ENCODE measurements around the gene NOVA1. TPM values are rescaled to one million over a fixed set of nuclear protein-coding genes. Genes with fewer than 3 reads are reported as not detected.

Gene NOVA1
- total RNA-seq, 2 experiments from 2014 or later: not detected

- Mint-ChIP-seq H3K27me3 (no peaks in the 10 kb centered on the region), H3K36me3 (ENCODE audit: low read depth) (no peaks in the 10 kb centered on the region), H3K4me3 (no peak overlapping the region), H3K27ac (no peak overlapping the region), H3K4me1 (no peaks in the 10 kb centered on the region), H3K9me3 (peaks cover 7% of the 10 kb centered on the region)
- ChIA-PET POLR2A (no interaction called here), CTCF (no interaction called here)
- no peak for DNase-seq
Observed at GRCh38 chr14:26466862-26467261, 131.0 kb downstream of the NOVA1 start.

DNA sequence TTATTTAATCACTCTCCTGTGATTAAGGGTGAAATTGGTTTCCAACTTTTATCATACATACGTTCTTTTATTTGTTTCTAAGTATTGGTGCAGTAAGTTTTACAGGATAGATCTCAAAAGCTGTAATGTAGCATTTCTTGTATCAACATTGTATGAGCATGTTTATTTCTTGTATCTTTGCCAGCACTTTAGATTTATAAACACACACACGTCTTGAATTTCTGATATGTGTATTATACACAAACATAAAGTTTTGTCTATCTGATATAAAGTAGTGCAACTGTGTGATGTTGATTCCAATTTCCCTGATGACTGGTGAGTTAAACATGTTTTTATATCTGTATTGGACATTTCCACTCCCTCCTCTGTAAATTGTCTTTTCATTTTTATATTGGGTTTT is 134.7 kb downstream of the NOVA1 start:
- no peak for DNase-seq

DNA sequence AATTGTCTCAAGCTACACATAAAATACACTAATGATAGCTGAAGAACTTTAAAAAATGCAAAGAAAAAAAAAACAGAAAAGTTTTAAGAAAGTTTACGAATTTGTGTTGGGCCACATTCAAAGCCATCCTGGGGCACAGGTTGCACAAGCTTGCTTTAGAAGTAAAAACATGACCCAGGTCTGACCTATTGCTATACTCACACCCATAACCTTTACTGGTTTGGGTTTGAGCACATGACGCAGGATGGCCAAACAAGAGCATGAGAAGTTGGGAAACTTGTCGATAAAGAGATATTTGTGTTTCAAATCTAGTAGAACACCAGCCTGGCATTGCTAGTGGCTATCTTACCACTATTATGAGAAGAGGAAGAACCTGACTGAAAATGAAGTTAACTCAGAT is 143.7 kb downstream of the NOVA1 start:
- CTCF ChIA-PET: no interaction called here
- Mint-ChIP-seq H3K36me3 (ENCODE audit: low read depth) (no peaks in the 10 kb centered on the region), H3K9me3 (no peaks in the 10 kb centered on the region), H3K27ac (no peak overlapping the region), H3K4me1 (no peaks in the 10 kb centered on the region), H3K4me3 (no peak overlapping the region), H3K27me3 (no peaks in the 10 kb centered on the region)
- POLR2A ChIA-PET: no interaction called here
- DNase-seq: no peak

More for the DNA sequence above, 134.7 kb downstream of the NOVA1 start:
- H3K4me1 Mint-ChIP-seq: no peaks in the 10 kb centered on the region
- CTCF ChIA-PET: no interaction called here
- peaks cover 5% of the 10 kb centered on the region for H3K9me3 Mint-ChIP-seq
- no peaks in the 10 kb centered on the region for H3K36me3 Mint-ChIP-seq (ENCODE audit: low read depth)
- H3K27ac Mint-ChIP-seq: no peak overlapping the region
- H3K27me3 Mint-ChIP-seq: no peaks in the 10 kb centered on the region
- POLR2A ChIA-PET: no interaction called here
- no peak overlapping the region for H3K4me3 Mint-ChIP-seq

GRCh38 chr14:26448181-26448855 is 149.5 kb downstream of the NOVA1 start:
- no peak for DNase-seq
- ChIA-PET CTCF (no interaction called here), POLR2A (no interaction called here)
- Mint-ChIP-seq H3K36me3 (ENCODE audit: low read depth) (no peaks in the 10 kb centered on the region), H3K4me3 (no peak overlapping the region), H3K27me3 (no peaks in the 10 kb centered on the region), H3K9me3 (peaks cover 5% of the 10 kb centered on the region), H3K27ac (no peak overlapping the region), H3K4me1 (no peaks in the 10 kb centered on the region)

- ChIA-PET POLR2A (interaction anchor here (0.6 kb wide), 1 partner anchor 1083 kb away, joined by 6 read pairs; no protein-coding TSS in a partner anchor), CTCF (interaction anchor here (0.6 kb wide), 1 partner anchor 893 kb away, joined by 3 read pairs; no protein-coding TSS in a partner anchor)
- peaks cover 5% of the 10 kb centered on the region for H3K9me3 Mint-ChIP-seq
- no peaks in the 10 kb centered on the region for H3K36me3 Mint-ChIP-seq (ENCODE audit: low read depth)
- H3K4me1 Mint-ChIP-seq: no peaks in the 10 kb centered on the region
- no peak for DNase-seq
- H3K4me3 Mint-ChIP-seq: no peak overlapping the region
- H3K27ac Mint-ChIP-seq: no peak overlapping the region
- H3K27me3 Mint-ChIP-seq: no peaks in the 10 kb centered on the region
Observed at GRCh38 chr14:26444822-26445221, 153.0 kb downstream of the NOVA1 start.

- no peaks in the 10 kb centered on the region for H3K36me3 Mint-ChIP-seq (ENCODE audit: low read depth)
- no peaks in the 10 kb centered on the region for H3K27me3 Mint-ChIP-seq
- H3K4me3 Mint-ChIP-seq: no peak overlapping the region
- no peak for DNase-seq
- POLR2A ChIA-PET: no interaction called here
- peaks cover 5% of the 10 kb centered on the region for H3K9me3 Mint-ChIP-seq
- H3K4me1 Mint-ChIP-seq: no peaks in the 10 kb centered on the region
- CTCF ChIA-PET: no interaction called here
- no peak overlapping the region for H3K27ac Mint-ChIP-seq
Observed at GRCh38 chr14:26443654-26444053, 154.2 kb downstream of the NOVA1 start.

DNA sequence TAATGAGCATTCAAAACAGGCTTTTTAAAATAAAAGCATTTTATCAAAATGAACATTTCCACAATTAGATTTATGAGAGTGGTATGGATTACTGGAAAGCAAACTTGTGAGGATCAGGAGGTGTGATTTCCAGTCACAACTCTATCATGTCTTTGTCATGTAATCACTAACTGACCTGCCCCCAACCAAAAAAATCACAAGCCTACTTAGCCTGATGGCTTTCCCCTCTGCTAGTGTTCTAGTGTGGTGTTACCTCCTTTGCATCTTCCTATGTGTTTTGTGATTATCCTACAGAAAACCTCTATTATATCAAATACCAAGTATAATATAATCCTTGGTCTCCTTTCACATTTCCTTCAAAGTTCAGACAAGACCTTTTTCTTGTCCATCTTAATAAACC is 168.6 kb downstream of the NOVA1 start:
- Mint-ChIP-seq H3K4me1 (no peaks in the 10 kb centered on the region), H3K9me3 (peaks cover 3% of the 10 kb centered on the region), H3K4me3 (no peak overlapping the region), H3K27me3 (no peaks in the 10 kb centered on the region), H3K27ac (no peak overlapping the region), H3K36me3 (ENCODE audit: low read depth) (no peaks in the 10 kb centered on the region)
- DNase-seq: no peak
- ChIA-PET CTCF (no interaction called here), POLR2A (no interaction called here)

- H3K9me3 Mint-ChIP-seq: peaks cover 3% of the 10 kb centered on the region
- H3K27me3 Mint-ChIP-seq: no peaks in the 10 kb centered on the region
- ChIA-PET POLR2A (no interaction called here), CTCF (no interaction called here)
- H3K4me3 Mint-ChIP-seq: no peak overlapping the region
- DNase-seq: no peak
- no peak overlapping the region for H3K27ac Mint-ChIP-seq
- no peaks in the 10 kb centered on the region for H3K36me3 Mint-ChIP-seq (ENCODE audit: low read depth)
- H3K4me1 Mint-ChIP-seq: no peaks in the 10 kb centered on the region
Observed at GRCh38 chr14:26427097-26427496, 170.7 kb downstream of the NOVA1 start.

DNA sequence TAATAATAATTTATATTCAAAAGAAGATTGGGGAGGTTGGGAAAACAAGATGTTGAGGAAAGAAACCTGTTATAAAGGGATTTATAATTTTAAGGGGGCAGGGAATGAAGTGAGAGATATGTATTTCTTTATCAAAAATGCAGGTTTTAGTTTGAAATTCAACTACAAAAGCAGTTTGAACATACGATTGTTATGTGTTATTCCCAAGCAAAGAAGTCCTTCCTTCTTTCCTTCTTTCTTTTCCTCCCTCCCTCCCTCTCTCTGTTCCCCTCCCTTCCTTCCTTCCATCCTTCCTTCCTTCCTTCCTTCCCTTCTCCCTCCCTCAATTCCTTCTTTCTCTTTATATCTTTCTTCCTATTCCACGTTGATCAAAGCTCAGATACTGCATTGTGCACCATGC is 173.3 kb downstream of the NOVA1 start:
- Mint-ChIP-seq H3K36me3 (ENCODE audit: low read depth) (no peaks in the 10 kb centered on the region), H3K27ac (no peak overlapping the region), H3K4me1 (no peaks in the 10 kb centered on the region), H3K27me3 (no peaks in the 10 kb centered on the region), H3K9me3 (no peaks in the 10 kb centered on the region), H3K4me3 (no peak overlapping the region)
- CTCF ChIA-PET: no interaction called here
- DNase-seq: no peak
- POLR2A ChIA-PET: no interaction called here

- Mint-ChIP-seq H3K4me3 (no peak overlapping the region), H3K27me3 (no peaks in the 10 kb centered on the region), H3K36me3 (ENCODE audit: low read depth) (no peaks in the 10 kb centered on the region), H3K4me1 (no peaks in the 10 kb centered on the region), H3K27ac (no peak overlapping the region), H3K9me3 (peaks cover 2% of the 10 kb centered on the region)
- no peak for DNase-seq
- ChIA-PET POLR2A (no interaction called here), CTCF (no interaction called here)
Observed at GRCh38 chr14:26415618-26416123, 182.2 kb downstream of the NOVA1 start.

GRCh38 chr14:26414926-26415325 is 182.9 kb downstream of the NOVA1 start:
- POLR2A ChIA-PET: no interaction called here
- H3K36me3 Mint-ChIP-seq (ENCODE audit: low read depth): no peaks in the 10 kb centered on the region

GRCh38 chr14:26414103-26414502 is 183.7 kb downstream of the NOVA1 start:
- peaks cover 2% of the 10 kb centered on the region for H3K9me3 Mint-ChIP-seq
- H3K27me3 Mint-ChIP-seq: no peaks in the 10 kb centered on the region
- DNase-seq: no peak
- POLR2A ChIA-PET: no interaction called here
- CTCF ChIA-PET: no interaction called here
- H3K27ac Mint-ChIP-seq: no peak overlapping the region
- H3K4me3 Mint-ChIP-seq: no peak overlapping the region
- H3K36me3 Mint-ChIP-seq (ENCODE audit: low read depth): no peaks in the 10 kb centered on the region
- no peaks in the 10 kb centered on the region for H3K4me1 Mint-ChIP-seq

More at GRCh38 chr14:26414926-26415325, 182.9 kb downstream of the NOVA1 start:
- Mint-ChIP-seq H3K4me1 (no peaks in the 10 kb centered on the region), H3K27me3 (no peaks in the 10 kb centered on the region), H3K9me3 (peaks cover 2% of the 10 kb centered on the region), H3K27ac (no peak overlapping the region), H3K4me3 (no peak overlapping the region)
- CTCF ChIA-PET: no interaction called here
- no peak for DNase-seq

GRCh38 chr14:26412421-26412820 is 185.4 kb downstream of the NOVA1 start:
- H3K27ac Mint-ChIP-seq: no peak overlapping the region
- no peak for DNase-seq
- H3K27me3 Mint-ChIP-seq: no peaks in the 10 kb centered on the region
- ChIA-PET CTCF (no interaction called here), POLR2A (no interaction called here)
- H3K36me3 Mint-ChIP-seq (ENCODE audit: low read depth): no peaks in the 10 kb centered on the region
- no peaks in the 10 kb centered on the region for H3K4me1 Mint-ChIP-seq
- H3K9me3 Mint-ChIP-seq: peaks cover 2% of the 10 kb centered on the region
- no peak overlapping the region for H3K4me3 Mint-ChIP-seq

- no peak overlapping the region for H3K27ac Mint-ChIP-seq
- no peak for DNase-seq
Observed at GRCh38 chr14:26410189-26410685, 187.6 kb downstream of the NOVA1 start.

More at GRCh38 chr14:26410189-26410685, 187.6 kb downstream of the NOVA1 start:
- POLR2A ChIA-PET: no interaction called here
- H3K27me3 Mint-ChIP-seq: no peaks in the 10 kb centered on the region
- H3K4me1 Mint-ChIP-seq: no peaks in the 10 kb centered on the region
- H3K36me3 Mint-ChIP-seq (ENCODE audit: low read depth): no peaks in the 10 kb centered on the region
- peaks cover 3% of the 10 kb centered on the region for H3K9me3 Mint-ChIP-seq
- no peak overlapping the region for H3K4me3 Mint-ChIP-seq
- CTCF ChIA-PET: no interaction called here

Measured in activated CD4-positive, alpha-beta T cell treated with anti-CD3 and anti-CD28 coated beads, Interleukin-2, amount 10 ng/mL, durations not matched to agents 7 days and 5 days (primary cell).